OCI-LY7 (cell line): ENCODE results near the gene PPM1J. TPM values are rescaled to one million over a fixed set of nuclear protein-coding genes. Genes with fewer than 3 reads are reported as not detected.

ENCODE experiments used
- Bru-seq: library from RNA; stranded (reverse); fragments of 400-500 nt; gene quantifications from one replicate; lab custom pipeline; 2021; lab: Mats Ljungman, UMichigan
- BruChase-seq, 2 experiments: library from RNA; stranded (reverse); fragments of 400-500 nt; gene quantifications; one replicate each; lab custom pipeline; 2021; lab: Mats Ljungman, UMichigan
- BruUV-seq: library from RNA; stranded (reverse); fragments of 400-500 nt; replicated peaks from 2 replicates; lab custom pipeline; 2021; lab: Mats Ljungman, UMichigan
- CTCF ChIA-PET: fragments of 300-600 bp; sonication (Branson Sonifier 250); formaldehyde crosslinking; loops from one replicate; lab custom pipeline; 2022; ENCODE audit warnings: antibody characterized with exemption; ENCODE audit not compliant: unreplicated experiment; lab: Charles Lee
- POLR2A ChIA-PET: fragments of 300-600 bp; sonication (Branson Sonifier 250); formaldehyde crosslinking; loops from one replicate; lab custom pipeline; 2022; ENCODE audit warnings: antibody characterized with exemption; lab: Charles Lee
- DNase-seq: peaks from one replicate; pipeline ENCODE4 v3.0.0-alpha.2; 2015; ENCODE audit warnings: low spot score
- H2AFZ ChIP-seq: fragments of 200-600 bp; sonication (generic), shearing (Covaris generic); 2 replicates; pipeline ENCODE4 v1.6.1; 2014; ENCODE audit warnings: mild to moderate bottlenecking, antibody characterized with exemption, low read length, moderate library complexity
- H3K27ac ChIP-seq: fragments of 200-600 bp; sonication (generic); 2 replicates; pipeline ENCODE4 v1.5.1; 2014; ENCODE audit warnings: mixed run types, low read depth, mild to moderate bottlenecking, moderate library complexity, low read length, inconsistent platforms; ENCODE audit not compliant: poor library complexity, severe bottlenecking
- H3K36me3 ChIP-seq: fragments of 200-600 bp; sonication (generic); 2 replicates; pipeline ENCODE4 v1.6.1; 2014; ENCODE audit warnings: mild to moderate bottlenecking, antibody characterized with exemption, low read length, moderate library complexity, mixed read lengths; ENCODE audit not compliant: insufficient read depth
- H3K4me1 ChIP-seq: fragments of 200-600 bp; sonication (generic); 2 replicates; pipeline ENCODE4 v1.5.1; 2014; ENCODE audit warnings: mild to moderate bottlenecking, low read length; ENCODE audit not compliant: insufficient read depth, poor library complexity, severe bottlenecking
- H3K4me2 ChIP-seq: fragments of 200-600 bp; sonication (generic); 2 replicates; pipeline ENCODE4 v1.6.1; 2014; ENCODE audit warnings: mild to moderate bottlenecking, low read length
- H3K4me3 ChIP-seq: fragments of 200-600 bp; sonication (generic); 2 replicates; pipeline ENCODE4 v1.5.1; 2014; ENCODE audit warnings: mild to moderate bottlenecking, low read depth, low read length; ENCODE audit not compliant: poor library complexity, severe bottlenecking
- H3K79me2 ChIP-seq: fragments of 200-600 bp; sonication (generic); 2 replicates; pipeline ENCODE4 v1.6.1; 2016; ENCODE audit warnings: low read depth, mild to moderate bottlenecking, low read length, moderate library complexity, mixed read lengths; ENCODE audit not compliant: insufficient read depth
- H3K9me2 ChIP-seq: fragments of 200-600 bp; sonication (generic); 2 replicates; pipeline ENCODE4 v1.6.1; 2016; ENCODE audit warnings: mild to moderate bottlenecking, low read length, mixed read lengths; ENCODE audit not compliant: insufficient read depth
- H3K9me3 ChIP-seq: fragments of 200-600 bp; sonication (generic); 2 replicates; pipeline ENCODE4 v1.6.1; 2014; ENCODE audit warnings: mild to moderate bottlenecking, mixed run types, low read length, mixed read lengths
- H4K20me1 ChIP-seq: fragments of 200-600 bp; sonication (generic); 2 replicates; pipeline ENCODE4 v1.6.1; 2014; ENCODE audit warnings: mild to moderate bottlenecking, antibody characterized with exemption, low read length, moderate library complexity, mixed read lengths; ENCODE audit not compliant: insufficient read depth
- CTCF ChIP-seq: fragments of 200-600 bp; sonication (generic); conservative IDR thresholded peaks from 2 replicates; pipeline ENCODE4 v1.5.1; 2014; ENCODE audit warnings: mild to moderate bottlenecking, antibody characterized with exemption, low read length, moderate library complexity, mixed read lengths
- EZH2phosphoT487 ChIP-seq: fragments of 200-600 bp; sonication (generic); IDR thresholded peaks from 2 replicates; pipeline ENCODE4 v1.6.1; 2018; ENCODE audit warnings: low read depth, borderline replicate concordance, mild to moderate bottlenecking, mixed run types, antibody characterized with exemption, low read length, moderate library complexity, mixed read lengths
- intact Hi-C: fragments of 100-400 bp; cut with micrococcal nuclease; formaldehyde crosslinking; loops from one replicate; pipeline ENCODE4 v1.10.0; 2022; ENCODE audit not compliant: unreplicated experiment
- long read RNA-seq: library from polyadenylated mRNA; stranded (forward); transcript quantifications from one replicate; pipeline ENCODE4 v2.0.0, GENCODE V29; 2022
- total RNA-seq, 2 experiments: library from RNA; depleted of rRNA in 1 of 2; stranded (reverse); fragments of >200 nt in 1 of 2; shearing (Covaris generic) in 1 of 2; gene quantifications; 2 replicates each; pipeline ENCODE4 v1.2.3, GENCODE V29; 2014 to 2022

Gene PPM1J
- total RNA-seq (2014; rRNA removed; shearing (Covaris generic)) = 1.4 and 1.5 TPM in 2 replicates
- 3.7 and 4.2 TPM in 2 replicates for total RNA-seq (2022)
- Bru-seq, nascent RNA = percentile 37 among the genes with signal in this experiment
- percentile 33 among the genes with signal in this experiment for BruChase-seq, experiment 1, labeled RNA remaining after a 6-hour chase
- percentile 35 among the genes with signal in this experiment for BruChase-seq, experiment 2, labeled RNA remaining after a 2-hour chase
- long read RNA-seq, transcript PPM1J-201 (10 exons, 1,863 nt) = major isoform, 12 of 18 reads
- long read RNA-seq, partial matches to known transcripts = 4 of 18 reads
- long read RNA-seq, other reads (novel, unspliced or antisense) = 2 of 18 reads

- H3K4me3 ChIP-seq = peak within 1 kb of the TSS; percentile 78
- no TSS peak for BruUV-seq
- TF ChIP-seq CTCF = no peak
- TF ChIP-seq EZH2phosphoT487 = no peak
- peak within 1 kb of the TSS; percentile 83 for H2AFZ ChIP-seq
- no peaks in the 10 kb centered on the region for H3K79me2 ChIP-seq
- ChIA-PET POLR2A (interaction anchor here (0.5 to 1.8 kb wide), 13 partner anchors 11 to 1155 kb away, joined by 3 to 7 read pairs (median 5); no protein-coding TSS in a partner anchor), CTCF (interaction anchor here (0.5 to 1.7 kb wide), 6 partner anchors 10 to 357 kb away, joined by 3 to 5 read pairs (median 3); partner anchors contain the start of gene LRIG2)
- intact Hi-C loops = loop anchor here (1.0 to 5.0 kb wide), 6 partner anchors 89 to 962 kb away; partner anchors contain the start of genes CAPZA1, LRIG2 and ST7L
- H3K36me3 ChIP-seq = no peaks in the 10 kb centered on the region
- no peaks in the 10 kb centered on the region for H3K9me3 ChIP-seq
- H3K4me2 ChIP-seq = peak within 1 kb of the TSS; percentile 97
- H3K9me2 ChIP-seq = no peaks in the 10 kb centered on the region
- DNase-seq = peak; percentile 94
- no peak within 1 kb of the TSS for H3K27ac ChIP-seq
- H4K20me1 ChIP-seq = no peaks in the 10 kb centered on the region
- H3K4me1 ChIP-seq = peaks cover 20% of the 10 kb centered on the region
These were observed at the start of gene PPM1J for GRCh38 chr1:112715264-112716053. TSS of gene PPM1J (minus strand) at chr1:112715332. CDS start at chr1:112715301, 31 bp downstream.

- H3K27ac ChIP-seq = no peak overlapping the region
- no peak overlapping the region for H2AFZ ChIP-seq
- POLR2A ChIA-PET = interaction anchor here (0.6 kb wide), 2 partner anchors 16 to 408 kb away, joined by 3 read pairs; no protein-coding TSS in a partner anchor
- TF ChIP-seq CTCF (no peak), EZH2phosphoT487 (no peak)
- H3K79me2 ChIP-seq = no peaks in the 10 kb centered on the region
- H3K9me3 ChIP-seq = no peaks in the 10 kb centered on the region
- no peaks in the 10 kb centered on the region for H3K36me3 ChIP-seq
- no peaks in the 10 kb centered on the region for H4K20me1 ChIP-seq
- BruUV-seq = no TSS peak
- no peak for DNase-seq
- H3K9me2 ChIP-seq = no peaks in the 10 kb centered on the region
- CTCF ChIA-PET = no interaction called here
- H3K4me3 ChIP-seq = no peak overlapping the region
- no peaks in the 10 kb centered on the region for H3K4me1 ChIP-seq
- intact Hi-C loops = no loop called here
- H3K4me2 ChIP-seq = no peak overlapping the region
These were observed 47.7 kb upstream of the PPM1J start for GRCh38 chr1:112762541-112763500.
